Tibial nerve (tissue), 3 donors: ENCODE measurements around the gene RNF157.

Source experiments
- POLR2A ChIP-seq, 2 donors: fragments of 450-650 bp; IDR thresholded peaks; one replicate each; pipeline ENCODE4 v1.6.1; 2017; ENCODE audit warnings: antibody characterized with exemption in 2 of 2, mild to moderate bottlenecking in 2 of 2, moderate library complexity in 2 of 2
- TF ChIP-seq, protein P1 (sequence below), 5 experiments: fragments of 200-600 bp in 3 of 5; fragments of 450-650 bp in 2 of 5; sonication (generic) in 3 of 5; IDR thresholded peaks; one replicate each; pipeline ENCODE4 v1.5.1; 2016 to 2019; ENCODE audit warnings: antibody characterized with exemption in 5 of 5, mild to moderate bottlenecking in 3 of 5, moderate library complexity in 2 of 5

DNA sequence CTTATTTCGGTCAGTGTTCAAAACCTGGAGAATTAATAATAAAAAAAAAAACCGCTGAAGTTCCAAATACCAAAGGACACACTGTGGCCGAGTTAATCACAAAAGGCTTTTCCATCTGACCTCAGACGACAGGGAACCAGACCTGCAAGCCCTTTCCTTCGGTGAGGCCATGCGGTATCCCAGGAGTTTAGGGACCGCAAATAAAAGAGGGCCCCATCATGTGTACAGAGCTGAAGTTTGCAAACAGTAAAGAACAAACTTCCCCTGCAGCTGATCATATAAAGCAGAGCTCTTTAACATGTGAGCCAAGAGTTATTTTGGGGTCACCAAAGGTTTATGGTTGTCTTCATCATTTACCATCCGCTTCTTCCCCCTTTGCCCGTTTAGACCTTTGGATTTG, 66.3 kb downstream of the RNF157 start:
- TF ChIP-seq, protein P1, sequence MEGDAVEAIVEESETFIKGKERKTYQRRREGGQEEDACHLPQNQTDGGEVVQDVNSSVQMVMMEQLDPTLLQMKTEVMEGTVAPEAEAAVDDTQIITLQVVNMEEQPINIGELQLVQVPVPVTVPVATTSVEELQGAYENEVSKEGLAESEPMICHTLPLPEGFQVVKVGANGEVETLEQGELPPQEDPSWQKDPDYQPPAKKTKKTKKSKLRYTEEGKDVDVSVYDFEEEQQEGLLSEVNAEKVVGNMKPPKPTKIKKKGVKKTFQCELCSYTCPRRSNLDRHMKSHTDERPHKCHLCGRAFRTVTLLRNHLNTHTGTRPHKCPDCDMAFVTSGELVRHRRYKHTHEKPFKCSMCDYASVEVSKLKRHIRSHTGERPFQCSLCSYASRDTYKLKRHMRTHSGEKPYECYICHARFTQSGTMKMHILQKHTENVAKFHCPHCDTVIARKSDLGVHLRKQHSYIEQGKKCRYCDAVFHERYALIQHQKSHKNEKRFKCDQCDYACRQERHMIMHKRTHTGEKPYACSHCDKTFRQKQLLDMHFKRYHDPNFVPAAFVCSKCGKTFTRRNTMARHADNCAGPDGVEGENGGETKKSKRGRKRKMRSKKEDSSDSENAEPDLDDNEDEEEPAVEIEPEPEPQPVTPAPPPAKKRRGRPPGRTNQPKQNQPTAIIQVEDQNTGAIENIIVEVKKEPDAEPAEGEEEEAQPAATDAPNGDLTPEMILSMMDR (IDR thresholded peaks at IDR 0.05), result no peak
- TF ChIP-seq POLR2A (IDR thresholded peaks at IDR 0.05), result no peak
